Neural progenitor cell (in vitro differentiated cells): ENCODE results near the gene ELMO1. TPM values are rescaled to one million over a fixed set of nuclear protein-coding genes. Genes with fewer than 3 reads are reported as not detected.

ENCODE experiments used
- DNase-seq: peaks from one replicate; pipeline ENCODE4 v3.0.0-alpha.2; 2016; ENCODE audit warnings: low spot score
- H2AFZ ChIP-seq: fragments of 200-600 bp; sonication (generic); replicated peaks from 2 replicates; pipeline ENCODE4 v1.6.1; 2016; ENCODE audit warnings: antibody characterized with exemption
- H3F3A ChIP-seq: fragments of 200-600 bp; sonication (generic); 2 replicates; pipeline ENCODE4 v1.6.1; 2016; ENCODE audit warnings: antibody characterized with exemption, low read depth
- H3K27ac ChIP-seq: fragments of 200-600 bp; sonication (generic); 2 replicates; pipeline ENCODE4 v1.5.1; 2016; ENCODE audit warnings: mild to moderate bottlenecking
- H3K27me3 ChIP-seq: fragments of 200-600 bp; sonication (generic); 2 replicates; pipeline ENCODE4 v1.6.1; 2016; ENCODE audit warnings: mild to moderate bottlenecking, moderate library complexity
- H3K36me3 ChIP-seq: fragments of 200-600 bp; sonication (generic); 2 replicates; pipeline ENCODE4 v1.5.1; 2016
- H3K4me1 ChIP-seq: fragments of 200-600 bp; sonication (generic); 2 replicates; pipeline ENCODE4 v1.6.1; 2016; ENCODE audit warnings: mixed run types
- H3K4me2 ChIP-seq: fragments of 200-600 bp; sonication (generic); 2 replicates; pipeline ENCODE4 v1.6.1; 2016
- H3K4me3 ChIP-seq: fragments of 200-600 bp; sonication (generic); 2 replicates; pipeline ENCODE4 v1.5.1; 2016
- H3K79me2 ChIP-seq: fragments of 200-600 bp; sonication (generic); 2 replicates; pipeline ENCODE4 v1.6.1; 2016; ENCODE audit warnings: low read depth
- H3K9ac ChIP-seq: fragments of 200-600 bp; sonication (generic); 2 replicates; pipeline ENCODE4 v1.6.1; 2016
- H3K9me3 ChIP-seq: fragments of 200-600 bp; sonication (generic); 2 replicates; pipeline ENCODE4 v1.5.1; 2016; ENCODE audit warnings: low read depth
- H4K20me1 ChIP-seq: fragments of 200-600 bp; sonication (generic); 2 replicates; pipeline ENCODE4 v1.6.1; 2016; ENCODE audit warnings: low read depth
- H3K27ac Mint-ChIP-seq: 3 replicates; pipeline ENCODE4 v1.8.0; 2021; ENCODE audit warnings: mixed read lengths
- H3K27me3 Mint-ChIP-seq: 2 replicates; pipeline ENCODE4 v1.8.0; 2022; ENCODE audit warnings: low read depth, mild to moderate bottlenecking, inconsistent platforms, moderate library complexity, mixed read lengths; ENCODE audit not compliant: insufficient read depth
- H3K36me3 Mint-ChIP-seq: 3 replicates; pipeline ENCODE4 v1.8.0; 2021; ENCODE audit warnings: mixed read lengths
- H3K4me1 Mint-ChIP-seq: 3 replicates; pipeline ENCODE4 v1.8.0; 2021; ENCODE audit warnings: mixed read lengths
- H3K4me3 Mint-ChIP-seq: 3 replicates; pipeline ENCODE4 v1.8.0; 2021; ENCODE audit warnings: mild to moderate bottlenecking, moderate library complexity, mixed read lengths
- H3K9me3 Mint-ChIP-seq: 3 replicates; pipeline ENCODE4 v1.8.0; 2020; ENCODE audit warnings: mixed read lengths
- EZH2 ChIP-seq: fragments of 200-600 bp; sonication (generic); IDR thresholded peaks from 2 replicates; pipeline ENCODE4 v1.6.1; 2017; ENCODE audit warnings: antibody characterized with exemption, mild to moderate bottlenecking, moderate library complexity
- EZH2phosphoT487 ChIP-seq: fragments of 200-600 bp; sonication (generic); IDR thresholded peaks from 2 replicates; pipeline ENCODE4 v1.6.1; 2017; ENCODE audit warnings: antibody characterized with exemption
- total RNA-seq: library from RNA; depleted of rRNA; stranded (reverse); fragments of >200 nt; gene quantifications from 2 replicates; pipeline ENCODE4 v1.2.3, GENCODE V29; 2015; ENCODE audit warnings: low replicate concordance
- TF ChIP-seq, protein P1 (sequence below): fragments of 200-600 bp; sonication (generic); IDR thresholded peaks from 2 replicates; pipeline ENCODE4 v1.5.1; 2017; ENCODE audit warnings: antibody characterized with exemption, mild to moderate bottlenecking

Gene ELMO1
- total RNA-seq, 1 donor from 2014 or later: 22.0 TPM

DNA sequence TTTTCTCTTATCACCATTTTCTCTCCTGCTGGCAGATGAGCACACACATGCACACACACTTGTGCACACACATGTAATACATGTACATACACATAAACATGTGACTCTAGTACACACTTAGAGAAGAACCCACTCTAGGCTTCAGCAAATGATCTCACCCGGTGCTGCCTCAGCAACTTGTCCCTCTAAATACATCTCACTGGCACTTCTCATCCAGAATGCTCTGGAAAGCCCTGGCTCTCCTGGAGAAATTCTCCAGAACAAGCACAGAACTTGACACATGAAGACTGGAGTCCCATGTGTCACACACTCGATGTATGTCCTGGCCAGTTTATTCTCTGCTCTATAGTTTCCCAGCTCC, 254.9 kb downstream of the ELMO1 start:
- Histone ChIP-seq H3K27ac (no peak overlapping the region), H3K79me2 (no peaks in the 10 kb centered on the region), H4K20me1 (no peaks in the 10 kb centered on the region), H2AFZ (no peak overlapping the region), H3K4me1 (no peaks in the 10 kb centered on the region), H3K4me2 (no peak overlapping the region), H3F3A (no peaks in the 10 kb centered on the region), H3K4me3 (no peak overlapping the region), H3K9ac (no peak overlapping the region), H3K9me3 (no peaks in the 10 kb centered on the region), H3K36me3 (no peaks in the 10 kb centered on the region), H3K27me3 (no peaks in the 10 kb centered on the region)
- peaks cover 4% of the 10 kb centered on the region for H3K27me3 Mint-ChIP-seq
- peaks cover 2% of the 10 kb centered on the region for H3K4me1 Mint-ChIP-seq
- H3K4me3 Mint-ChIP-seq: no peak overlapping the region
- peaks cover 1% of the 10 kb centered on the region for H3K36me3 Mint-ChIP-seq
- no peaks in the 10 kb centered on the region for H3K9me3 Mint-ChIP-seq
- no peak for DNase-seq
- H3K27ac Mint-ChIP-seq: no peak overlapping the region
- TF ChIP-seq EZH2 (no peak), EZH2phosphoT487 (no peak)
- TF ChIP-seq, protein P1, sequence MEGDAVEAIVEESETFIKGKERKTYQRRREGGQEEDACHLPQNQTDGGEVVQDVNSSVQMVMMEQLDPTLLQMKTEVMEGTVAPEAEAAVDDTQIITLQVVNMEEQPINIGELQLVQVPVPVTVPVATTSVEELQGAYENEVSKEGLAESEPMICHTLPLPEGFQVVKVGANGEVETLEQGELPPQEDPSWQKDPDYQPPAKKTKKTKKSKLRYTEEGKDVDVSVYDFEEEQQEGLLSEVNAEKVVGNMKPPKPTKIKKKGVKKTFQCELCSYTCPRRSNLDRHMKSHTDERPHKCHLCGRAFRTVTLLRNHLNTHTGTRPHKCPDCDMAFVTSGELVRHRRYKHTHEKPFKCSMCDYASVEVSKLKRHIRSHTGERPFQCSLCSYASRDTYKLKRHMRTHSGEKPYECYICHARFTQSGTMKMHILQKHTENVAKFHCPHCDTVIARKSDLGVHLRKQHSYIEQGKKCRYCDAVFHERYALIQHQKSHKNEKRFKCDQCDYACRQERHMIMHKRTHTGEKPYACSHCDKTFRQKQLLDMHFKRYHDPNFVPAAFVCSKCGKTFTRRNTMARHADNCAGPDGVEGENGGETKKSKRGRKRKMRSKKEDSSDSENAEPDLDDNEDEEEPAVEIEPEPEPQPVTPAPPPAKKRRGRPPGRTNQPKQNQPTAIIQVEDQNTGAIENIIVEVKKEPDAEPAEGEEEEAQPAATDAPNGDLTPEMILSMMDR: no peak

DNA sequence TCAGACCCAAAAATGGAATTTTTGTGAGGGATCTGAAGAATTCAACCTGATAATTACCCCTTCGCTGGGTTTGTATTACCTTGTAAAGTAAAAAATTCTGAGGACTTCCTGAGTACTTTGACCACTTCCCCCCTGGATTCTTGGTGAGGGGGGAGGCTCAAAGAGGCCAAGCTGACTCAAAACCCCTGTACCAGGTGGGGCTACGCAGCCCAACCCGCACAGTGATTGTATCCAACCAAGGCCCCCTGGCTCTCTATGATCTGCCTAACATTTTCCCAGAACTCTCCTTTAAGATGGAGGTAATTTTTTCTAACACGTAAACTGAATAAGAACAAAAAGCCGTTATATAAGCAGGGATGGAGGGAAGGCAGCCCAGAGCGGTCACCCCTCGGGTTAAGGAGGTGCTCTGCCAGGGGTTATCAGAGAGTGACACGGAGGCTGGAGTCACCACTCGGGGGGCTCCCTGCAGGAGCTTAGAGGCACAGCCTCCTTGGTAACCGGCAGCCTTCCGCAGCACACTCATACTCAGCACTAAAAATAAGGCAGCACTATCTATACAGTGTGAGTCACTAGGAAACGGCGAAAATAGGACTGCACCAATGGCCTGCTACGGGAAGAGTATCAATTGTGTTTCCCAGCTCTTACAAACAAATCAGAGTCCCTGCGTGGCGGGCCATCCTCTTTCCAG, 255.4 kb downstream of the ELMO1 start:
- Histone ChIP-seq H3K79me2 (no peaks in the 10 kb centered on the region), H3K4me1 (no peaks in the 10 kb centered on the region), H3K9me3 (no peaks in the 10 kb centered on the region), H3K27me3 (no peaks in the 10 kb centered on the region), H3K4me2 (no peak overlapping the region), H3K36me3 (no peaks in the 10 kb centered on the region), H2AFZ (no peak overlapping the region), H4K20me1 (no peaks in the 10 kb centered on the region), H3K27ac (no peak overlapping the region), H3F3A (no peaks in the 10 kb centered on the region), H3K9ac (no peak overlapping the region), H3K4me3 (no peak overlapping the region)
- peaks cover 1% of the 10 kb centered on the region for H3K36me3 Mint-ChIP-seq
- H3K27me3 Mint-ChIP-seq: peaks cover 4% of the 10 kb centered on the region
- H3K27ac Mint-ChIP-seq: no peak overlapping the region
- H3K9me3 Mint-ChIP-seq: no peaks in the 10 kb centered on the region
- no peak for TF ChIP-seq EZH2
- TF ChIP-seq EZH2phosphoT487: no peak
- TF ChIP-seq, protein P1: no peak
- no peak for DNase-seq
- no peaks in the 10 kb centered on the region for H3K4me1 Mint-ChIP-seq
- no peak overlapping the region for H3K4me3 Mint-ChIP-seq

DNA sequence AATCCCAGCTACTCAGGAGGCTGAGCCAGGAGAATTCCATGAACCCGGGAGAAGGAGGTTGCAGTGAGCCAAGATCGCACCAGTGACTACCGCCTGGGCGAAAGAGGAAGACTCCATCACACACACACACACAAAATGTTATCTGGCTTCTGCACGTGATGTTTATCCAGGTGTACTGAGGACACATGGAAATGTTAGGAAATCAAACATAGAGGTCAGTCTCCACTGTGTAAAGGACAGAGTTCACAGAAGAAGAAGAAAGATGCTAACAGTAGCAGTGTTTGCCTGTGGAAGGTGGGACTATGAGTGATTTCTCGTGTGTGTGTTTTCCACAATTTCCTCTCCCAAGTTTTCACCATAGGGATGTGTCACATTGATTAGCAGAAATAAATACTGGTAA, 256.9 kb downstream of the ELMO1 start:
- no peaks in the 10 kb centered on the region for H4K20me1 ChIP-seq
- no peak overlapping the region for H2AFZ ChIP-seq
- no peaks in the 10 kb centered on the region for H3K9me3 ChIP-seq
- DNase-seq: no peak
- Mint-ChIP-seq H3K4me3 (no peak overlapping the region), H3K9me3 (no peaks in the 10 kb centered on the region), H3K4me1 (no peaks in the 10 kb centered on the region), H3K27me3 (peaks cover 4% of the 10 kb centered on the region), H3K27ac (no peak overlapping the region), H3K36me3 (peaks cover 1% of the 10 kb centered on the region)
- TF ChIP-seq EZH2 (no peak), EZH2phosphoT487 (no peak)
- TF ChIP-seq, protein P1: no peak
- no peak overlapping the region for H3K27ac ChIP-seq
- no peak overlapping the region for H3K4me2 ChIP-seq
- H3K79me2 ChIP-seq: no peaks in the 10 kb centered on the region
- H3K9ac ChIP-seq: no peak overlapping the region
- H3K36me3 ChIP-seq: no peaks in the 10 kb centered on the region
- H3K4me1 ChIP-seq: no peaks in the 10 kb centered on the region
- H3K4me3 ChIP-seq: no peak overlapping the region
- no peaks in the 10 kb centered on the region for H3K27me3 ChIP-seq
- no peaks in the 10 kb centered on the region for H3F3A ChIP-seq
